GM18873 (cell line): Measurements from ENCODE around the gene FLRT1.
A peak's percentile ranks its signal among the peaks of the same experiment; 100 is the strongest.

Experiments used
- ATAC-seq: cut with Tn5 transposase; IDR thresholded peaks from one replicate; pipeline ENCODE4 v1.9.1; 2021; ENCODE audit warnings: mild to moderate bottlenecking, moderate library complexity, moderate number of reproducible peaks; ENCODE audit not compliant: unreplicated experiment, low FRiP score

The FLRT1 gene

GRCh38 chr11:64035576-64035975 lies at the start of gene FLRT1:
FLRT1 (plus strand) TSS chr11:64035931; CDS start chr11:64116268, 80,337 bp downstream.
- ATAC-seq, result no peak

GRCh38 chr11:63986156-63986931 lies 49.4 kb upstream of the FLRT1 start, which contains the start of gene OTUB1:
OTUB1 (plus strand) TSS chr11:63986438; CDS start chr11:63986457, 19 bp downstream.
- peak; percentile 72 for ATAC-seq

GRCh38 chr11:63986932-63987513 lies 48.7 kb upstream of the FLRT1 start:
- no peak for ATAC-seq

GRCh38 chr11:63991558-63991957 lies 44.2 kb upstream of the FLRT1 start:
- ATAC-seq, result no peak

GRCh38 chr11:63993100-63993499 lies 42.6 kb upstream of the FLRT1 start:
- ATAC-seq, result no peak

- no peak for ATAC-seq
Observed at GRCh38 chr11:63993993-63994392, 41.7 kb upstream of the FLRT1 start.

GRCh38 chr11:63996512-63996911 lies 39.2 kb upstream of the FLRT1 start:
- ATAC-seq, result no peak

GRCh38 chr11:63997104-63997700 lies 38.5 kb upstream of the FLRT1 start:
- no peak for ATAC-seq

GRCh38 chr11:63997801-63998337 lies 37.9 kb upstream of the FLRT1 start:
- no peak for ATAC-seq

GRCh38 chr11:63998558-63999348 lies 37.0 kb upstream of the FLRT1 start:
- no peak for ATAC-seq

- ATAC-seq, result no peak
Observed at GRCh38 chr11:63999349-64000025, 36.2 kb upstream of the FLRT1 start.

GRCh38 chr11:64000026-64000739 lies 35.5 kb upstream of the FLRT1 start:
- no peak for ATAC-seq

GRCh38 chr11:64000740-64001483 lies 34.8 kb upstream of the FLRT1 start:
- ATAC-seq, result no peak

- no peak for ATAC-seq
Observed at GRCh38 chr11:64001484-64002420, 34.0 kb upstream of the FLRT1 start.

GRCh38 chr11:64003807-64004589 lies 31.7 kb upstream of the FLRT1 start:
- ATAC-seq, result no peak

- ATAC-seq, result no peak
Observed at GRCh38 chr11:64004590-64004984, 31.1 kb upstream of the FLRT1 start.

- no peak for ATAC-seq
Observed at GRCh38 chr11:64005691-64006090, 30.0 kb upstream of the FLRT1 start.
